ENCODE data around the gene FA2H.
A peak's percentile ranks its signal among the peaks of the same experiment; 100 is the strongest.
"Not testable (repeated sequence)": the region's sequence is repeated elsewhere in the genome, so short reads cannot be mapped to it uniquely, and the experiment has no call there.

Gene FA2H

DNA sequence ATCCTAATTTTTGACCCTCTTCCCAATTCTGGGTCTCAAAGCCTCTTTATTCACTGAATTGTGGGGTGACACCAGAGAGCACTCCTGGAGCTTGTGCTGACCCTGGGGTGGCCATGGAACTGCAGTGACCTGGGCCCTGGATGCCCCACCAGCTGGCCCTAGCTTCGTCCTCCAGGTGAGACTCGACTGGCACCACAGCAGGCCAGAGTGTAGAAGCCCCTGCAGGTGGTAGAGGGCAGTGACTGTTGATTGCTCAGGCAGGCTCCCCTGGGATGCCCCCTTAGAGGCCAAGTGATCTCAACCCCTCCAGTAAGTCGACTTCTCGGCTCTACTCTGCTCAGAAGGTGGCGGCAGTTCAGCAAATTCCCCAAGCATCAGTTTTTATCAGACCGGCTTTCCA is 6.4 kb downstream of the FA2H start:
- TF ChIP-seq, protein P1, sequence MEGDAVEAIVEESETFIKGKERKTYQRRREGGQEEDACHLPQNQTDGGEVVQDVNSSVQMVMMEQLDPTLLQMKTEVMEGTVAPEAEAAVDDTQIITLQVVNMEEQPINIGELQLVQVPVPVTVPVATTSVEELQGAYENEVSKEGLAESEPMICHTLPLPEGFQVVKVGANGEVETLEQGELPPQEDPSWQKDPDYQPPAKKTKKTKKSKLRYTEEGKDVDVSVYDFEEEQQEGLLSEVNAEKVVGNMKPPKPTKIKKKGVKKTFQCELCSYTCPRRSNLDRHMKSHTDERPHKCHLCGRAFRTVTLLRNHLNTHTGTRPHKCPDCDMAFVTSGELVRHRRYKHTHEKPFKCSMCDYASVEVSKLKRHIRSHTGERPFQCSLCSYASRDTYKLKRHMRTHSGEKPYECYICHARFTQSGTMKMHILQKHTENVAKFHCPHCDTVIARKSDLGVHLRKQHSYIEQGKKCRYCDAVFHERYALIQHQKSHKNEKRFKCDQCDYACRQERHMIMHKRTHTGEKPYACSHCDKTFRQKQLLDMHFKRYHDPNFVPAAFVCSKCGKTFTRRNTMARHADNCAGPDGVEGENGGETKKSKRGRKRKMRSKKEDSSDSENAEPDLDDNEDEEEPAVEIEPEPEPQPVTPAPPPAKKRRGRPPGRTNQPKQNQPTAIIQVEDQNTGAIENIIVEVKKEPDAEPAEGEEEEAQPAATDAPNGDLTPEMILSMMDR (IDR thresholded peaks at IDR 0.05), result no peak
- no peak for TF ChIP-seq ZFX (IDR thresholded peaks at IDR 0.05; ENCODE audit: borderline replicate concordance)
- H3K27ac ChIP-seq, result no peak overlapping the region

DNA sequence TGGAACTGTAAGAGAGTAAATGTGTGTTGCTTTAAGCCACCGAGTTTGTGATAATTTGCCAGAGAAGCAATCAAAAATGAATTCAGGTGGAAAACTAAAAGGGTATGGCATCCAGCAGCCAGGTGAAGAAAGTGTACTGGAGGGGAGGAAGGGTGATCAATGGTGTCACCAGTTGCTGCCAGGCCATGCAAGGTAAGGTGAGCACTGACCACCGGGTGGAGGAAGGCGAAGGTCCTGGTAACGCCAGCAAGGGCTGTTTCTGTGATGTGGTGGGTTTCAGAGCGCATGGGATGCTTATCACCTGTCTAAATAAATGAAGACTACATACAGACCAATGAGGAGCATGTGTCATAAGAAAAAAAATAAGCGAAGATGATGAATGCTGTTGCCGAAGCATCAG is 6.9 kb downstream of the FA2H start:
- TF ChIP-seq, protein P1 (IDR thresholded peaks at IDR 0.05), result no peak
- no peak for TF ChIP-seq ZFX (IDR thresholded peaks at IDR 0.05; ENCODE audit: borderline replicate concordance)
- H3K27ac ChIP-seq, result no peak overlapping the region

DNA sequence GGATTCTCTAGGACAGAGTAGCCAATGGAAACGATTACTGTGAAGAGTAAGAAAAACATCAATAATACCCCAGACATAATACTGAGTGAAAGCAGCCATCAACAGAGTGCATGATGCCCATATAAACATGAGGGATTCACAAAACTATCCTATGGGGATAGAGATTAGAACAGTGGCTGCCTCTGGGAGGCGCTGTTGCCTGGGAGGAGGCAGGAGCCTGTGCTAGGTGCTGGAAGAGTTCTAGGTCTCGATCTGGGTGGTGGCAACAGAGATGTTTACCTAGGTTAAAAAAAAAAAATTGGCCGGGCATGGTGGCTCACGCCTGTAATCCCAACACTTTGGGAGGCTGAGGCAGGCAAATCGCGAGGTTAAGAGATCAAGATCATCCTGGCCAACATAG is 7.9 kb downstream of the FA2H start:
- no peak overlapping the region for H3K27ac ChIP-seq
- TF ChIP-seq ZFX (IDR thresholded peaks at IDR 0.05; ENCODE audit: borderline replicate concordance), result no peak
- TF ChIP-seq, protein P1 (IDR thresholded peaks at IDR 0.05), result peak; percentile 46

DNA sequence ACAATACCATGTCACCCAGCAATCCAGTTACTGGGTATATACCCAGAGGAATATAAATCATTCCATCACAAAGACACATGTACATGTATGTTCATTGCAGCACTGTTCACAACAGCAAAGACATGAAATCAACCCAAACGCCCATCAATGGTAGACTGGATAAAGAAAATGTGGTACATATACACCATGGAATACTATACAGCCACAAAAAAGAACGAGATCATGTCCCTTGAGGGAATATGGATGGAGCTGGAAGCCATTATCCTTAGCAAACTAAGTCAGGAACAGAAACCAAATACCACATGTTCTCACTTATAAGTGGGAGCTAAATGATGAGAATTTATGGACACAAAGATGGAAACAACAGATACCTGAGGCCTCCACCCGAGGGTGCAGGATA is 10.4 kb downstream of the FA2H start:
- not testable (repeated sequence) for H3K27ac ChIP-seq

DNA sequence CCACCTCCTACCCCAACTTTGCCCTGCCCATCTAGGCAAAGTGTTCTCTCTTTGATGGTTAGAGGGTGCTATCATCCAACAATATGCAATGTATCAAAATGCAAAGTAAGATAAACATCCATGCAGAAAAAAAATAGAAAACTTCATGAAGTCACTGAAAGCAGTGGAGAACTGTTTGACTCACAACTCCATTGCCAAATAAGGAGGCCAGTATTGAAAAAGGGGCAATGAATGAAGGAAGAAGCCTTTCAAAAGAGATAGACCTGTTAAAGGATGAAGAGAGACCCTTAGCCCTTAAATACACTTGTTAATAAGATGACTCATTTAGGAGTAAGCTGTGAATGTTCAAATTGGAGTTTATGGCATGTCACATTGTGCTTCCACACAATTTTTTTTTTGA is 13.0 kb downstream of the FA2H start:
- no peak overlapping the region for H3K27ac ChIP-seq
- TF ChIP-seq ZFX (IDR thresholded peaks at IDR 0.05; ENCODE audit: borderline replicate concordance), result no peak
- TF ChIP-seq, protein P1 (IDR thresholded peaks at IDR 0.05), result no peak

DNA sequence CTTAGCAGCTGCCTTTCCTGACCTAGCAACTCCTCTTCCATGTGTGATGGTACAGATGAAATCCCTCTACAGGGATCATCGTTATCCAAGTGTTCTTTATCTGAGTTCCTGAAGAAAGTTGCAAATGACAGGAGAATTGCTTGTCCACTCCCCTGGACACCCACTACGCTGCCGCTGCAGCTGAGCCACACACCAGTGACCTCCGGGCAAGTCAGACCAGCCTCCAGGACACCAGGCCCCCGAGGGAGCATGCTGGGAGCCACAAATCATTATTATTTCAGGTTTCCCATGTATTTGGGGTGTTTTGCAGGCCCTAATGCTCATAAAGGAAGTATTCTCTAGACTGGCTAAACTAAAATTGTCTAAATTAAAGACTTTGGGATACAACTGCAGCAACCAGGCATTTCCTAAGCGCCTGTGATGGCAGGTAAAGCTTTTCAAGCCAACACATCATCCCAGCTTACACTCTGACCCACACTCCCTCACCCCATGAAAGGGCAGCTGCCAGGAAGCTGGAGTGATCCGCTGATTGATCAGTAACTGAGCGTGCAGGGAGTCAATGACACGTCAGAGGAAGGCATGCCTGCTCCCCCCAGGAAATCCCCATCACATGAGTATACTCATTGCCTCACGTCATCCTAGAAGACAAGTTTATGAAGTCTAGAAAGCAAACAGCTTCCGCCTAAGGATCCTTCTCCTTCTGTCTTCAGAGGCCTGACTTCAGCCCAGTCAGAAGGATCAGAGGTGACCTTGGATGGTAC is 14.4 kb downstream of the FA2H start:
- no peak overlapping the region for H3K27ac ChIP-seq
- TF ChIP-seq, protein P1 (IDR thresholded peaks at IDR 0.05), result no peak
- no peak for TF ChIP-seq ZFX (IDR thresholded peaks at IDR 0.05; ENCODE audit: borderline replicate concordance)

DNA sequence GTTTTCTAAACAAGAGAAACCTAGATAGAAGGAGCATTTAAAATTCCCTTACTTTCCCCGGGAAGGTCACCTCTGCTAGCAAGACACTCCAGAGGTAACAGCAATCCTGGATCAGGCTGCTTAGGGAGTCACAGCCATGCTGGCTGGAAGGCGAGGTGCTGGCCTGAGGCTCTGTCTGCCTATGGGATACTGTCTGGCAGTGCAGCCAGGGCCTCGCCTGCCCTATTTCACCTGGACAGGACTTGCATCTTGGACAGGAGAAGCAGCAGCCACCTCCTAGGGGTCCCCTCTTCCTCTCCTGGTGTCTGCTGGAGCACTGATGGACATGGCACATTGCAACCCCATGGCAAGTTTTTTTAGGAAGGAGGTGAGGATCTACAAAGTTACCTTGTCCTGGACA is 15.1 kb downstream of the FA2H start:
- H3K27ac ChIP-seq, result no peak overlapping the region
- TF ChIP-seq, protein P1 (IDR thresholded peaks at IDR 0.05), result no peak
- TF ChIP-seq ZFX (IDR thresholded peaks at IDR 0.05; ENCODE audit: borderline replicate concordance), result no peak

DNA sequence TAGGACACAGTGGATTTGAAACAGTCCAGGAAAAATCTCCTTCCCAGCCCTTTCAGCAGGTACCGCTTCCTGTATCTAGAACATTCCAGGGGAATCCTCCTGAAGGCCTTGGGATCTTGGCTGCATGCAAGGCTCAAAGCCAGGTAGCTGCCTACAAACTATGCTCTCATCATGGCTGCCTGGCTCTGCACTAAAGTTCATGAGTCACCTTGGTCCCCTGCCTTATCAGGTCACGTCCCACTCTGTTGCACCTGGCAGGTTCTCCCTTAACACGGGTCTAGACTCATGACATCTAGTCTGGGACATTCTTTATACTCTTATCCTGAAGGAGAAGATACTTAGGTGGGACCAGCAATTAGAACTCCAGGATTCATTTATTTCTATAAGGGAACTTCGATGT is 15.8 kb downstream of the FA2H start:
- TF ChIP-seq, protein P1 (IDR thresholded peaks at IDR 0.05), result no peak
- no peak for TF ChIP-seq ZFX (IDR thresholded peaks at IDR 0.05; ENCODE audit: borderline replicate concordance)

More for the DNA sequence above, 15.8 kb downstream of the FA2H start:
- H3K27ac ChIP-seq, result no peak overlapping the region
